OCI-LY1 (cell line): ENCODE measurements around the gene HDAC10.

Experiments
- EZH2 ChIP-seq: fragments of 200-600 bp; sonication (generic), shearing (Covaris generic); IDR thresholded peaks from 2 replicates; pipeline ENCODE4 v1.8.0; 2017; ENCODE audit warnings: borderline replicate concordance, mixed run types, mild to moderate bottlenecking, antibody characterized with exemption, low read length, moderate library complexity, mixed read lengths
- TF ChIP-seq, protein P1 (sequence below): fragments of 200-600 bp; sonication (generic), shearing (Covaris generic); IDR thresholded peaks from 2 replicates; pipeline ENCODE4 v1.5.1; 2017; ENCODE audit warnings: mild to moderate bottlenecking, antibody characterized with exemption, low read length, moderate library complexity, mixed read lengths

DNA sequence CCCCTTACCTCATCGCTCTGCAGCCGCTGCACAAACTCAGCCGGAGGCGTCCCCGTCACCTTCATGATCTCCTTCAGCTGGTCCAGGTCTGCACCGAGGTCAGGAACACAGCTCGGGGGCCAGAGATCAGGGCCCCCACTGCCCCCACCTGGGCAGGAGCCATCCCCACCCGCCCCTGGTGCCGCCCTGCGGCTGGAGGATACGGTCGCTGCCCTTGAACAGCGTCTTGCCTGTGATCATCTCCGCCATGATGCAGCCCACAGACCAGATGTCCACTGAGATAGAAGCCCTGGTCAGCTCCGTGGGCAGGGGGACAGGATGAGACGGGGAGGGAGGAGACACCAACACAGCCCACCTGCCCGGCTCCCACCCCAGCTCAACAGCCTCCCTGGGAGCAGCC, 4.5 kb upstream of the HDAC10 start:
- TF ChIP-seq, protein P1, sequence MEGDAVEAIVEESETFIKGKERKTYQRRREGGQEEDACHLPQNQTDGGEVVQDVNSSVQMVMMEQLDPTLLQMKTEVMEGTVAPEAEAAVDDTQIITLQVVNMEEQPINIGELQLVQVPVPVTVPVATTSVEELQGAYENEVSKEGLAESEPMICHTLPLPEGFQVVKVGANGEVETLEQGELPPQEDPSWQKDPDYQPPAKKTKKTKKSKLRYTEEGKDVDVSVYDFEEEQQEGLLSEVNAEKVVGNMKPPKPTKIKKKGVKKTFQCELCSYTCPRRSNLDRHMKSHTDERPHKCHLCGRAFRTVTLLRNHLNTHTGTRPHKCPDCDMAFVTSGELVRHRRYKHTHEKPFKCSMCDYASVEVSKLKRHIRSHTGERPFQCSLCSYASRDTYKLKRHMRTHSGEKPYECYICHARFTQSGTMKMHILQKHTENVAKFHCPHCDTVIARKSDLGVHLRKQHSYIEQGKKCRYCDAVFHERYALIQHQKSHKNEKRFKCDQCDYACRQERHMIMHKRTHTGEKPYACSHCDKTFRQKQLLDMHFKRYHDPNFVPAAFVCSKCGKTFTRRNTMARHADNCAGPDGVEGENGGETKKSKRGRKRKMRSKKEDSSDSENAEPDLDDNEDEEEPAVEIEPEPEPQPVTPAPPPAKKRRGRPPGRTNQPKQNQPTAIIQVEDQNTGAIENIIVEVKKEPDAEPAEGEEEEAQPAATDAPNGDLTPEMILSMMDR = no peak
- TF ChIP-seq EZH2 = no peak
